Measurements from ENCODE around the gene TYW1.
"Not testable (repeated sequence)": the region's sequence is repeated elsewhere in the genome, so short reads cannot be mapped to it uniquely, and the experiment has no call there.

Gene TYW1

DNA sequence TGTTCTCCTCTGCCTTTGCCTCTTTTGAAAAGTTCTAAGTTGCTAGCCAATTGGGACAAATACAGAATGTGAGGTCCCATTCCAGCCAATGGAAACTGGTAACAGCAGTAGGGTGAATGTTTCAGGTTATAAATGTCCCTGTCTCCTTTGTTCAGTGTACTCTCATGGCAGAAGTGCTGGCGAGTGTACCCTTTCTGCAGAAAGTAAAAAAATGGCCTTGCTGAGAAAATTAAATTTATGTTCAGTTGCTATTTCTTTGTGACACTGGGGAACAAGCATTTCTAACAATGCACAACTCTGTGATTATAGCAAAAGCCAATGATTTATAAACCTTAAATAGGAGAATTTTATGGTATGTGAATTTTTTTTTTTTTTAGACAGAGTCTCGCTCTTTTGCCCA lies 79.5 kb downstream of the TYW1 start:
- H3K9ac ChIP-seq (ENCODE audit: low read length); H3K4me3 ChIP-seq (ENCODE audit: low read length); H3K9me3 ChIP-seq (ENCODE audit: control insufficient read depth, low read length); H3K4me1 ChIP-seq (ENCODE audit: control insufficient read depth, insufficient read depth, low read length); H3K27me3 ChIP-seq (ENCODE audit: control insufficient read depth, insufficient read depth, low read length); H3K36me3 ChIP-seq (ENCODE audit: control insufficient read depth, insufficient read depth, low read length): not testable (repeated sequence)

DNA sequence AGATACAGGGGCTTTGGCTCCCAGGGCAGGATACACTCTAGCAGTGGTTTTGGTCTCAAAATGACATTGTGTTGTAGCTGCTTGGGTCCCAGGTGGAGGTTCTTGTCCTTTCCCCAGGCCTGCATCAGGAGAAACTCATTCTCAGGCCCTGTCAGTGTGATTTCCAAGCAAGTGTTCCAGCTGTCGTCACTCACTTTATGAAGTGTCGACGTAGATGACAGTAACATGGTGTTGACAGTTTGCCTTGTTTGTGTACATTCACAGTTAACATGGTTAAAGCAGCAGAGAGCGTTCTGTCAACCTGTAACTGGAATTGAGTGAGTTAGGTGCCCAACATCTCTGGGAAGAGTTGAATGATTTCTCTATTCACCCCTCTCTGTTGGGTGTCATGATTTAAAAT lies 86.2 kb downstream of the TYW1 start:
- H3K36me3 ChIP-seq (ENCODE audit: control insufficient read depth, insufficient read depth, low read length); H3K9me3 ChIP-seq (ENCODE audit: control insufficient read depth, low read length); H3K27me3 ChIP-seq (ENCODE audit: control insufficient read depth, insufficient read depth, low read length); H3K9ac ChIP-seq (ENCODE audit: low read length); H3K4me1 ChIP-seq (ENCODE audit: control insufficient read depth, insufficient read depth, low read length); H3K4me3 ChIP-seq (ENCODE audit: low read length): not testable (repeated sequence)

DNA sequence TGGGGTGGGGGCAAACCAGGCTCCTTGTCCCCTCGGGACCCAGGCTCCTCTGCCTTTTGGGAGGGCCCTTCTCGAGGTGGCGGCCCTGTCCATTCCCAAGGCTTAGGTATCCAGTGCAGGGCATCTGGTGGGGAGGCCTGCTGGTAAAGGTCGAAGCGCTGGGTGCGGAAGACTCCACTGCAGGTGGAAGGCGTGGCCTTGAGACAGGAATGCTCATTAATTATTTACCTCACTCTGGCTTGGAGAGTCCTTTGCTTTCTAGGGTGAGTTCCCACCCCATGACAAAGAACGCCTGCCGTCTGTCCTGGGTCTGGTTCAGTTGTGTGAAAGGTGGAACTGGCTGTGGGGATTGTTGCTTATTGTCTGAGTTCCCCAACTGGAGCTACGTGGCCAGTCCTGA lies 92.6 kb downstream of the TYW1 start:
- H3K4me3 ChIP-seq (ENCODE audit: low read length); H3K9ac ChIP-seq (ENCODE audit: low read length); H3K9me3 ChIP-seq (ENCODE audit: control insufficient read depth, low read length); H3K36me3 ChIP-seq (ENCODE audit: control insufficient read depth, insufficient read depth, low read length); H3K27me3 ChIP-seq (ENCODE audit: control insufficient read depth, insufficient read depth, low read length); H3K4me1 ChIP-seq (ENCODE audit: control insufficient read depth, insufficient read depth, low read length): not testable (repeated sequence)

DNA sequence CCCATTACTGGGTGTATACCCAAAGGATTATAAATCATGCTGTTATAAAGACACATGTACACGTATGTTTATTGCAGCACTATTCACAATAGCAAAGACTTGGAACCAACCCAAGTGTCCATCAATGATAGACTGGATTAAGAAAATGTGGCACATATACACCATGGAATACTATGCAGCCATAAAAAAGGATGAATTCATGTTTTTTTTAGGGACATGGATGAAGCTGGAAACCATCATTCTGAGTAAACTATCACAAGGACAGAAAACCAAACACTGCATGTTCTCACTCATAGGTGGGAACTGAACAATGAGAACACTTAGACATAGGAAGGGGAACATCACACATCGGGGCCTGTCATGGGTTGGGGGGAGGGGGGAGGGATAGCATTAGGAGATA lies 94.4 kb downstream of the TYW1 start:
- H3K9ac ChIP-seq (ENCODE audit: low read length); H3K9me3 ChIP-seq (ENCODE audit: control insufficient read depth, low read length); H3K4me1 ChIP-seq (ENCODE audit: control insufficient read depth, insufficient read depth, low read length): not testable (repeated sequence)

DNA sequence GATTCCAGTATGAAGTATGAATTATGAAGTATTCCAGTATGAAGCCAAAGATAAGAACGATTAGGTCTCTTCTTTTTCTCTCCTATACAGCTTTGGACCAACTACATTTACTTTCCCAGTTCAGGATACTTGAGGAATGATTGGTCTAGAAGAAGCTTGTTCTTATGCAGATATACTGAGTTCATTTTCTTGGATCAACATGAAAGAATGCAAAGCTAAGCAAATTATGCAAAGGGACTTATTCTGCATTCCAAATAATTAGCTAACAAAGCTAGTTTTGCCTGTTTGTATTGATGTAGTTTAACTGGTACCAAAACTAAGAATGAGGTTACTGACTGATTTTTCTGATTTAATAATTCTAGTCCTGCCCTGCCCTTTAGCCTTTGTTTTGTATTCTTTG lies 101.4 kb downstream of the TYW1 start:
- not testable (repeated sequence) for H3K9me3 ChIP-seq (ENCODE audit: control insufficient read depth, low read length); H3K4me1 ChIP-seq (ENCODE audit: control insufficient read depth, insufficient read depth, low read length); H3K27me3 ChIP-seq (ENCODE audit: control insufficient read depth, insufficient read depth, low read length); H3K4me3 ChIP-seq (ENCODE audit: low read length); H3K36me3 ChIP-seq (ENCODE audit: control insufficient read depth, insufficient read depth, low read length); H3K9ac ChIP-seq (ENCODE audit: low read length)

More for the DNA sequence above, 94.4 kb downstream of the TYW1 start:
- not testable (repeated sequence) for H3K36me3 ChIP-seq (ENCODE audit: control insufficient read depth, insufficient read depth, low read length); H3K4me3 ChIP-seq (ENCODE audit: low read length); H3K27me3 ChIP-seq (ENCODE audit: control insufficient read depth, insufficient read depth, low read length)

DNA sequence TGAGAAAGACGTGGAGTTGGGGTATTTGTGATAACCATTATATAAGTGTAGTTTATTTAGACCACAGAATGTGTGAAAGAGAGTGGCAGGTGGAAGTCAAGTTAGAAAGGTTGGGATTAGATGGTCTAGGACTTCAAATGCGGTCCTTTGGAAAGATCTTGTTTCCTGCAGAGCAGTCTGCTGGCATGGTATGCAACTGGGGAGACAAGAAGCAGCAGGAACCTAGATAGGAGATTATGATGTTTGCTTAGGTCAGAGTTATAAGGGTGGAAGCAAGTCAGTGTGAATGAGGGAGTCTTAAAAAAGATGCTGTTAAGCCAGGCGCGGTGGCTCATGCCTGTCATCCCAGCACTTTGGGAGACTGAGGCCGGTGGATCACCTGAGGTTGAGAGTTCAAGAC lies 102.8 kb downstream of the TYW1 start:
- H3K36me3 ChIP-seq (ENCODE audit: control insufficient read depth, insufficient read depth, low read length); H3K9ac ChIP-seq (ENCODE audit: low read length); H3K4me1 ChIP-seq (ENCODE audit: control insufficient read depth, insufficient read depth, low read length): not testable (repeated sequence)

DNA sequence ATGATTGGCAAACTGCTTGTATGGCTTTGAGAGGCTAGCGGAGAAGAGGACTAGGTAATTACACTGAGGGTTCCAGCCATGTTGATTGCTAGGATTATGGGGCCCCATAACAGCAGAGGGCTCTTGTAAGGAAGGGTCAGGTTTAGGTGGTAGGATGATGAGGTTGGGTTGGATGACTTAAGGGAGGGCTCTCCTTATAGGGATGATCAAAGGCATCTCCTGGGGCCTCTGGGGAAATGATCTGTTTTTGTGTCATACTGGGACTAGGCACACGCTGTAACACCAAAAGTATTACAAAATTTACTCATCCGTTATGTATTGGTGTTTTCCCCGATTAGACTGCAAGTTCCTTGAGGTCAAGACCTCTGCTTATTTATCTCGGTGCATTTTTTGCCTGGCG lies 103.4 kb downstream of the TYW1 start:
- not testable (repeated sequence) for H3K4me3 ChIP-seq (ENCODE audit: low read length); H3K4me1 ChIP-seq (ENCODE audit: control insufficient read depth, insufficient read depth, low read length); H3K9ac ChIP-seq (ENCODE audit: low read length)

More for the DNA sequence above, 102.8 kb downstream of the TYW1 start:
- not testable (repeated sequence) for H3K27me3 ChIP-seq (ENCODE audit: control insufficient read depth, insufficient read depth, low read length); H3K4me3 ChIP-seq (ENCODE audit: low read length); H3K9me3 ChIP-seq (ENCODE audit: control insufficient read depth, low read length)

DNA sequence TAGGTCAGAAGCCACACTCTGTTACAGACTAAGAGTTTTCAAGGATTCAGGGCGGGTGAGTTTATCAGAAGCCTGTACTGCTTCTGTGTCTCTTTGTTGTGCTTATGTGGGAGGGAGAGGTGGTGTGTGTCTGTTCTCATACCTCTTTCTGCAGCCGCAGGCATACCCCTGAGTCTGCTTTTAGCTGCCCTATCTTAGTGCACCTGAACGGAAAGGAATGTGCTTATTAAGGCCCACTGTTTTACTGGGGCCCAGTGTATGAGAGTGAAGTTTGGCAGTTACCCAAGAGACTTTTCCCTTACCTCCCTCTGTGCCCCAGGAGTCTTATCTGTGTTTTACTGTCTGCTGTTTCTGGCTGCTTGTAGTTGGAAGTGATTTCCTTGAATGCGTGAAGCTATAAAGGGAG lies 104.3 kb downstream of the TYW1 start:
- Histone ChIP-seq H3K9me3 (ENCODE audit: control insufficient read depth, low read length) (no peaks in the 10 kb centered on the region), H3K4me1 (ENCODE audit: control insufficient read depth, insufficient read depth, low read length) (no peaks in the 10 kb centered on the region), H3K4me3 (ENCODE audit: low read length) (no peak overlapping the region), H3K9ac (ENCODE audit: low read length) (no peak overlapping the region), H3K27me3 (ENCODE audit: control insufficient read depth, insufficient read depth, low read length) (no peaks in the 10 kb centered on the region), H3K36me3 (ENCODE audit: control insufficient read depth, insufficient read depth, low read length) (no peaks in the 10 kb centered on the region)

More for the DNA sequence above, 103.4 kb downstream of the TYW1 start:
- not testable (repeated sequence) for H3K9me3 ChIP-seq (ENCODE audit: control insufficient read depth, low read length); H3K27me3 ChIP-seq (ENCODE audit: control insufficient read depth, insufficient read depth, low read length); H3K36me3 ChIP-seq (ENCODE audit: control insufficient read depth, insufficient read depth, low read length)

DNA sequence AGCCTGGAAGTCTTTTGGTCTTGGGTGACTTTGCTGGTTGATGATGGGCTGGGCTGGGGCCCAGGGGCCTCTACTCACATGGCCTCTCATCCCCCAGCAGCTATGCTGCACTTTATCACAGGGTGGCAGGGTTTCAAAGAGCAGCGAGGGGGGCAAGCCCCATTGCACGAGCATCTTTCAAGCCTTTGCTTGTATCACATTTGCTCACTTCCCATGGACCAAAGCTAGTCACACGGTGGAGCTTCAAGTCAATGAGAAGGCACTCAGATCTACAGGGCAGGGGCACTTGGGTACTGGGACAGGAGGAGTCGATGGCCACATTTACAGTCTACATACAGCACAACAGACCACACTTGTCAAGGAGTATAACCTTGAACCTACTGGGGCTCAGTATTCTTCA lies 108.3 kb downstream of the TYW1 start:
- not testable (repeated sequence) for H3K4me1 ChIP-seq (ENCODE audit: control insufficient read depth, insufficient read depth, low read length); H3K9me3 ChIP-seq (ENCODE audit: control insufficient read depth, low read length); H3K9ac ChIP-seq (ENCODE audit: low read length); H3K4me3 ChIP-seq (ENCODE audit: low read length); H3K27me3 ChIP-seq (ENCODE audit: control insufficient read depth, insufficient read depth, low read length); H3K36me3 ChIP-seq (ENCODE audit: control insufficient read depth, insufficient read depth, low read length)

DNA sequence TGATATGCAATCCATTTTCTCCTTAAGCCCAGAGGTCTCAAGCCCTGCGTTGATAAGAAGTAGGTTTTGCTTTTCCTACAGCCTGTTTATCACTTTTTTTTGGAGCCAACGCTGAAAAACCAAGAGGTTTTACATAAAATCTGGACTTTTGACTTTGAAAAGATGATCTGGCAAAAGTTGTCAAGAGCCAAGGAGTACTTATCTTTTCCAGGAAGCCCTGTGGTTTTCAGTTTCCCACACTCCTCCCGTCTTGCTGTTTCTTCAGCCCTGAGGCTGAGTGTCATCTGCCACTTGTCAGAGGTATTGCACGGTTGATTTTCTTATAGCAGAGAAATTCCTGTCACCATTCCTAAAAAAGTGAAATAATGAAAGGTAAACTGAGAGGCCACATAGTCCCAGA lies 108.7 kb downstream of the TYW1 start:
- H3K9me3 ChIP-seq (ENCODE audit: control insufficient read depth, low read length), result no peaks in the 10 kb centered on the region
- H3K4me3 ChIP-seq (ENCODE audit: low read length), result no peak overlapping the region
- no peak overlapping the region for H3K9ac ChIP-seq (ENCODE audit: low read length)
- H3K27me3 ChIP-seq (ENCODE audit: control insufficient read depth, insufficient read depth, low read length), result no peaks in the 10 kb centered on the region
- no peaks in the 10 kb centered on the region for H3K36me3 ChIP-seq (ENCODE audit: control insufficient read depth, insufficient read depth, low read length)
- no peaks in the 10 kb centered on the region for H3K4me1 ChIP-seq (ENCODE audit: control insufficient read depth, insufficient read depth, low read length)

DNA sequence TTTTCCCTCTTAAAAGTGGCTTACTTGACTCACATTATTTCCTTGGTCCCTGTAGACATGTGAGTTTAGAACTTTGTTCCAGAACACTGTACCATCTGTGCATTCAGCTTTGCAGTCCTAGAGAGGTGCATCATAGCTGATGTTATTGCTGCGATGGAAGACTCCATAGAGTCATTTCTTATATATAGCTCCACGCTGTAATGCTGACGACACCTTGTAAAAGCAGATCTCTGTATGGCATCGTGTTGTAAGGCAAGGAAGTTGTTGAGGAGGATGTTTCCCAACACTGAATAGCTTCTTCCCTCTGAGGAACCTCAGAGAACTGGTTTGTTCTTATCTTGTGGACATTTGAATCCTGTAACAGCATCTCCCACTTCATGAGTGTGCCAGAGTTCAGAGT lies 109.6 kb downstream of the TYW1 start:
- not testable (repeated sequence) for H3K4me1 ChIP-seq (ENCODE audit: control insufficient read depth, insufficient read depth, low read length); H3K4me3 ChIP-seq (ENCODE audit: low read length); H3K36me3 ChIP-seq (ENCODE audit: control insufficient read depth, insufficient read depth, low read length); H3K9me3 ChIP-seq (ENCODE audit: control insufficient read depth, low read length); H3K27me3 ChIP-seq (ENCODE audit: control insufficient read depth, insufficient read depth, low read length); H3K9ac ChIP-seq (ENCODE audit: low read length)

DNA sequence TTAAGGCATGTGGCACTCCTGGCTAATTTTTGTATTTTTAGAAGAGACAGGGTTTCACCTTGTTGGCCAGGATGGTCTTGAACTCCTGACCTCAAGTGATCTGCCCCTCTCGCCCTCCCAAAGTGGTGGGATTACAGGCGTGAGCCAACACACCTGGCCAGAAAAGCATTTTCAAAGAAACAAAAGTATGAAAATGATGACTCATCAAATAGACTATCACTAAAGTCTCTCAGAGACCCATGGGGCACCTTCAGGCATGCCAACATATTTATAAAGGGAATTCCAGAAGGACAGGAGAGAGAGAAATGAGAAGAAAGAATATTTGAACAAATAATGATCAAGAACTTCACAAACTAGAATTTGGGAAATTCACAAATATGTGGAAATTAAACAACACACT lies 114.7 kb downstream of the TYW1 start:
- H3K9ac ChIP-seq (ENCODE audit: low read length), result not testable (repeated sequence)

DNA sequence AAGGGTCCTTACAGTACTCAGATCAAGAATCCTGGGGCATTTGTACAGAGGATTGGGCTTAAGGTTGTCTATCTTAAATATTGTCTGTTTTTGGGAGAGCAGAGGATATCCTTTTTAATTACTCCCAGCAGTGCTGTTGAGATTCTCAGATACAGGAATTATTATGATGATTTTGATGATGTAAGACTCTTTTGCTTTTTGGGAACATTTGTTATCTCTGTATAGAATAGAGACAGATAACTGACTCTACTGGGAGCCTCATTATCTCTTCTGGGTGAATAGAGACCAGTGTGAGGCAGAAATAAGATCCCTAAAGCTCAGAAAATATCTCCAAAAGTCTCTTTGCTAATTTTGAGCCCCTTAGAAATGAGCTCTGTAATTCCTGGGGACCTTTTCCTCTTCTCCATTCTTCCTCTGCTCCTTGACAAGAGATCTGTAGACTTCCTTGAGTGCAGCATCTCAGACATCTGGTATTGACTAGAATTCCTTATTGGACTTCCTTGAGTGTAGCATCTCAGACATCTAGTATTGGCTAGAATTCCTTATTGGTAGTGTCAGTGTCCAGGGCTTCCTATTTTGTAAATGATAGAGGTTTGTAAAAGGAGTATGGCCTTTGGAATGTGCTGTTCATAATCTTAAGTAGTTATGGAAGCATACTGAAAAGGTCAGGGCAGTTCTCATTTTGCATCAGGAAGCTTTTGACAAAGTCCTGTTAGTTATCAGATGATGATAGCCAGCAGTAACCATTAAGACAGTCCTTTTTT lies 118.0 kb downstream of the TYW1 start:
- not testable (repeated sequence) for H3K9ac ChIP-seq (ENCODE audit: low read length); H3K9me3 ChIP-seq (ENCODE audit: control insufficient read depth, low read length)

More for the DNA sequence above, 114.7 kb downstream of the TYW1 start:
- not testable (repeated sequence) for H3K4me1 ChIP-seq (ENCODE audit: control insufficient read depth, insufficient read depth, low read length); H3K9me3 ChIP-seq (ENCODE audit: control insufficient read depth, low read length); H3K27me3 ChIP-seq (ENCODE audit: control insufficient read depth, insufficient read depth, low read length); H3K36me3 ChIP-seq (ENCODE audit: control insufficient read depth, insufficient read depth, low read length); H3K4me3 ChIP-seq (ENCODE audit: low read length)

More for the DNA sequence above, 118.0 kb downstream of the TYW1 start:
- H3K4me1 ChIP-seq (ENCODE audit: control insufficient read depth, insufficient read depth, low read length); H3K36me3 ChIP-seq (ENCODE audit: control insufficient read depth, insufficient read depth, low read length); H3K27me3 ChIP-seq (ENCODE audit: control insufficient read depth, insufficient read depth, low read length); H3K4me3 ChIP-seq (ENCODE audit: low read length): not testable (repeated sequence)

Data from mucosa of stomach (tissue), 1 donor.